GM18951 (cell line): ENCODE data around the gene SCO2.

Source experiments
- POLR2A ChIP-seq: IDR thresholded peaks from 4 replicates; pipeline ENCODE4 v1.6.1; 2011; ENCODE audit warnings: mild to moderate bottlenecking; ENCODE audit not compliant: insufficient read length, insufficient read depth; ENCODE audit errors: extremely low read depth
- in situ Hi-C: fragments of 300-500 bp; cut with MboI; formaldehyde crosslinking; loops from one replicate; pipeline ENCODE4 v1.12.0; 2022; ENCODE audit warnings: low sequenced_read_pairs, mixed read lengths, inconsistent platforms; ENCODE audit not compliant: unreplicated experiment

The SCO2 gene

DNA sequence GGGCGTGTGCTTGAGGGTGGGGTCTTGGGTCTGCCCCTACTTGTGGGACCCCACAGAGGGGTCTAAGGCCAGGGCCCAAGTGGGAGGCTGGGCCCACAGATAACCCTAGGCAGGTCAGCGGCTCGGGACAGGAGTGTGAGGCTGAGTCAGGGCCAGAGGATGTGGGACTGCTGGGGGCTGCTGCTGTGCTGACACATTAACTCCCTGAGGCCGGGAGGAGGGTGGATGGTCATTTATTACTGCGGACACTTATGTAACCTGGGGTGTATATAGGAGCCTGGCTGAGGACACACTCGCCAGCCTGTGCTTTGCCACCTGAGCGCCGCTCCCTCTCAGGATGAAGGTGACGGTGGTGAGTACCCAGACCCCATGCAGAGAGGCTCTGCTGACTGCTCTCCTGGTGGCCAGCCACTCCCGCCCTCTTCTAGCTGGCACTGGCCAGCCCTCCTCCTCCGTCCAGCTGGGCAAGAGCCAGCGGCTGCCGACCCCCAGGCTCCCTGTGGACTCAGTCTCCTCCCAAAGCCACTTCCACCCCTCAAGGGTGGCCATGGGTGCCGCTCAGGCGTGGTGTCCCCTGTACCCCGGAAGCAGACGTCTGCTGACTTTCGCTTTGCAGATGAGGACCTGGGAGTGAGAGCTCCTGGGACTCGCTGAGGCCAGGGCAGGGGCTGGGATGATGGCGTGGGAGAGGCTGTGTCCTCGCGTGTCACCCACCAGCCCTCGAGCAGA lies 38.7 kb downstream of the SCO2 start, which contains the start of gene MIOX:
MIOX (plus strand) TSS at position 299 of the 729 bp plus-strand sequence; CDS start at position 338, 39 bp downstream.
- in situ Hi-C loops: no loop called here
- no peak for TF ChIP-seq POLR2A

DNA sequence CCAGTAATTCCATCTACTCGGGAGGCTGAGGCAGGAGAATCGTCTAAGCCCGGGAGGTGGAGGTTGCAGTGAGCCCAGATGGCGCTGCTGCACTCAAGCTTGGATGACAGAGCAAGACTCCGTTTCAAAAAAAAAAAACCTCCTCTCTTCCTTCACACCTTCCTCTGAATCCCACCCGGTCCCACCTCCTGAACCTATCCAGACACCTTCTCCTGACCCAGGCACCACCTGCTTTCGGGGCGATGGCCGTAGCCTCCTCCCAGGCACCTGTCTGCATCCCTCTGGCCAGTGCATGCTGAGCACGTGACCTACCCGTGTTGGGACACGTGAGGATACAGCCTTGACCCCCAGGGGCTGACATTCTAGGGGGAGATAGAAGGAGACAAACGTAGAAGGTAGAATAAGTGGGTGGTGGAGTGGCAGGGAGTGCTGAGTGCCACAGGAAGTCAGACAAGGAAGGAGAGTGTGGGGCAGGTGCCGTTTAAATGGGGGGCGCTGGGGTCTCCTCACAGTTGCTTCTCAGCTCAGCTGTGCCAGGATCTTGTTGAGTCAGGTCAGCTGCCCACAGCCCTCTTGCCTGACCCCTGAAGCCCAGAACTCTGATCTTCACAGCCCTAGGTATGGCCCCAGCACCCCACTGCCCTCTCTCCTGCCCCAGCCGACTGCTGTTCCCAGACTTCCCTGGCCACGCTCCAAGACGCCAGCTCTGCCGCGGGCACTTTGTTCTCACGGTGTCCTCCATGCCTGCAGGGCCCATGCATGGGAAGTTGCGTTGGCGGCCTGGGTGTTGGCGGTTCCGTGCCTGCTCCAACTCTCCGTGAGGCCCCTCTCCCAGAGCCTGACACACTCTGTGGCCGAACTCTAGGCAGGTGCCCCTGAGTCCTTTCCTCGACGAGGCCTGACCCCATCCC lies 39.9 kb downstream of the SCO2 start:
- in situ Hi-C loops: no loop called here
- TF ChIP-seq POLR2A: no peak

- TF ChIP-seq POLR2A: no peak
- in situ Hi-C loops: no loop called here
Measured at GRCh38 chr22:50483977-50484853, 41.2 kb downstream of the SCO2 start.

GRCh38 chr22:50483556-50483955 lies 41.8 kb downstream of the SCO2 start:
- in situ Hi-C loops: no loop called here
- TF ChIP-seq POLR2A: no peak

DNA sequence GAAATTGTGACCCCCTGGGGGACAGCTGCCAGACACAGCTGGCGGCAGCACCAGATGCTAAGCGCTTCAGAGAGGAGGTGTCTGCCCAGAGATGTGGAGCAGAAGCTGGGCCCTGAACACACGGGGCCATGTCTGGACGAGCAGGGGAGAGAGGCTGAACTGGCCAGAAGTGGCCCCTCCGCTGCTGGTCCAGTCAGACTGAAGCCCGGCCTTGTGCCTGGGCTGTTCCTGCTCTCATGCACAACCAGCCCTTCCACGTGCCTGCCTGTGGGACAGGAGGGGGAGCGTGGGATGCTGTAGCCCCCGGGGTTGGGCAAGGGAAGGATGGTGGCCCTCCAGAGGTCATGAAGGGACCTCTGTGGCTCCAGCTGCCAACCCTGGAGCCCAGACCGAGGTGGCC lies 42.3 kb downstream of the SCO2 start:
- TF ChIP-seq POLR2A: no peak
- in situ Hi-C loops: no loop called here

DNA sequence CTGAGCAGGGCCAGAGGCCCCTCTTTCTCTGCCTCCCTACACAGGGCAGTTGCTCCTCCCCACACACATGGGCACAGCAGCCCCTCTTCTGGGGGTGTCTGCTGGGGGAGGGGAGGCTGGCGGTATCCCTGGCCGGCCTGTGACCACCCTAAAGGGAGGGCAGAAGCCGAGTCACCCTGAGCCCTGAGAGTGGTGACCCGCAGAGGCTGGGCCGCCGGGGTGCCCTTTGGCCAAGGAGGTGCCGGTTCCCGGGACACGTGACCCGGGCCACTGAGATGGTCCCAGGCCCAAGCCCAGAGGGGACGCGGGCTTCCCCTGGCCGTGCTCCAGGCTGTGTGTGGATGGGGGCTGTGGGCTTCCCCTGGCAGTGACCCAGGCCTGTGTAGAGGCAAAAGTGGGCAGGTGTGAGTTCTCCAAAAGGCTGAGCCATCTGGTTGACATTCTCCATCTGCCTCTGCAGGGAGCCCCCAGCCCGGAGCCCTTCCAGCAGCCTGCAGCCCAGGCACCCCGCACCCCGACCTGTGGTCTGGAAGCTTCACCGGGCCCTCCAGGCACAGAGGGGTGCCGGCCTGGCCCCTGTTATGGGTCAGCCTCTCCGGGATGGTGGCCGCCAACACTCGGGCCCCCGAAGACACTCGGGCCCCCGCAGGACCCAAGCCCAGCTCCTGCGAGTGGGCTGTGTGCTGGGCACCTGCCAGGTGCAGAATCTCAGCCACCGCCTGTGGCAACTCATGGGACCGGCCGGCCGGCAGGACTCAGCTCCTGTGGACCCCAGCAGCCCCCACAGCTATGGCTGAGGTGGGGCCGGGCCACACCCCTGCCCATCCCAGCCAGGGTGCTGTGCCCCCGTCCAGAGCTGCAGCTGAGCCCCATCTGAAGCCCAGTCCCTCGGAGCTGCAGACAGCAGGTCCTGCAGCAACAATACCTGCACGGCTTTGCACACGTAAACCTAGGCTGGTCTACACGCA lies 43.0 kb downstream of the SCO2 start:
- no peak for TF ChIP-seq POLR2A
- in situ Hi-C loops: no loop called here

GRCh38 chr22:50481440-50482106 lies 43.8 kb downstream of the SCO2 start, which contains the start of gene ADM2:
TSS of gene ADM2 (plus strand) at chr22:50481543. CDS start at chr22:50481848, 305 bp downstream.
- TF ChIP-seq POLR2A: no peak
- in situ Hi-C loops: no loop called here

DNA sequence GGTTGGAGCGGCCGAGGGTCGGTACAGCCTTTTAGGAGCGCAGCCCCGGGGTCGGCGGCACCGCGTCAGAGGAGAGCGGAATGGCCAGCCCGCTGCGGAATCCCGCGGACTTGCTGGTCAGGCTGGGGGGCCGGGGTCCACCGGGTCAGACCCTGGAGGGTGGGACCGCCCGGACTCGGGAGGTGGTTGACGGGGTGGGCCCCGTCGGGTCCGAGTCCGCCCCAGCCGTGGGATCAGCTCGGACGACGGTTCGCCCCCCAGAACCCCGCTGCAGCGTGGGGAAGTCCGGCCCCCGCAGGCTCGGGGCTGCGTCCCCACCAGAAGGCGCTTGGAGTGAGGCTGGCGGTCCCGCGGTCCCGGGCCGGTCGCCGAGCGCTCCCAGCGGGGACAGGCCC lies 44.4 kb downstream of the SCO2 start:
- TF ChIP-seq POLR2A: no peak
- in situ Hi-C loops: no loop called here

GRCh38 chr22:50479721-50480120 lies 45.7 kb downstream of the SCO2 start:
- in situ Hi-C loops: no loop called here
- no peak for TF ChIP-seq POLR2A

DNA sequence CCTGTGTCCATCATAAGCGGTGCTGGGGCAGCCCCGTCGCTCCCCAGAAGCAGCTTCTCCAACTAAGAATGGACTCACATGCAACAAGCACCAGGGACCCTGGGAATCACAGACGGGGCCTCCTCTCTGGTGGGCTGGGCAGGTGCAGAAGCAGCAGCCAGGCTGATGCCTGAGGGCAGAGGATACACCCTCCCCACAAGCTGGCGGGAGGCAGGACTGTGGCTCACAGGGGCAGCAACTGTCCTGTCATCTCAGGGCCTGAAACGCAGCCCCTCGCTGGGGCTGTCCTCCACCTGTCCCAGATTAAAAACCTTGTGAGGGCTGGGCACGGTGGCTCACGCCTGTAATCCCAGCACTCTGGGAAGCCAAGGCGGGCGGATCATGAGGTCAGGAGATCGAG lies 47.5 kb downstream of the SCO2 start:
- TF ChIP-seq POLR2A: no peak

DNA sequence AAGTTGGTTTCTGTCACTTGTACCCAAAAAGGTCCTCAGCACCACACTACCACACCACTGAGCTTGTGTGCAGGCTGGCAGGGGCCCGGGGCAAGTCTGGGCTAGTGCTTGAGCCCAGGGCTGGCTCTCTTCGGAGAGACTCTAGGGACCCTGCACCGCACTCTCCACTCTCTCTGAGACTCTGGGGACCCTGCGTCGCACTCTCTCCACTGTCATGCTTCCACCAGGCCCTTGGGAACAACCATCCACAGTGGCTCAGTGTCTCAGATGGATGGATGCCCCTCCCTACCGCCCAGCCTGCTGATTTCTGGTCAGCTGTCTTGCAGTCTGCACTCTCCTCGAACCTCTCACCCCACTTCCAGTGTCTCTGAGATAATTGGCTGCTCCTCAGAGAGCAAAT lies 48.5 kb downstream of the SCO2 start:
- in situ Hi-C loops: no loop called here
- TF ChIP-seq POLR2A: no peak

More for the DNA sequence above, 47.5 kb downstream of the SCO2 start:
- in situ Hi-C loops: no loop called here

DNA sequence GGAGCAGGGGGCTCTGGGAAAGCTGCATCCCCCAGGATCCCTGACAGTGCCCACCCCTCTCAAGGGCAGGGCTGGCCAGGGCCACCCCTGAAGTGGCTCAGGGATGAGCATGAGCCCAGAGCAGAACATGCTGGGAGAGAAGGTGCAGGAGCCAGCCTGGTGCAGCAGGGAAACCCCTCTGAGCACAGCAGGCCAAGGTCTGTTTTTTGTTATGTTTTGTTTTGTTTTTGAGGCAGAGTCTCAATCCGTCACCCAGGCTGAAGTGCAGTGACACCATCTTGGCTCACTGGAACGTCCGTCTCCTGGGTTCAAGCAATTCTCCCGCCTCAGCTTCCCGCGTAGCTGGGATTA lies 49.8 kb downstream of the SCO2 start:
- TF ChIP-seq POLR2A: no peak
- in situ Hi-C loops: no loop called here
